T47D (cell line): Measurements from ENCODE around the gene CSF3.

ENCODE experiments used
- DNase-seq, 2 experiments: peaks; one replicate each; pipeline versions ENCODE4 v3.0.0 to v3.0.0-alpha.2; 2011 to 2012; ENCODE audit warnings: low read depth in 1 of 2, low spot score in 1 of 2
- JUND ChIP-seq: IDR thresholded peaks from 2 replicates; pipeline ENCODE4 v1.6.1; 2012; ENCODE audit warnings: low read depth
- in situ Hi-C: cut with HindIII; loops from 2 replicates; pipeline ENCODE4 v1.10.0; 2016; ENCODE audit warnings: low sequenced_read_pairs, low pct_unique_long_range_greater_than_20kb

Gene CSF3

DNA sequence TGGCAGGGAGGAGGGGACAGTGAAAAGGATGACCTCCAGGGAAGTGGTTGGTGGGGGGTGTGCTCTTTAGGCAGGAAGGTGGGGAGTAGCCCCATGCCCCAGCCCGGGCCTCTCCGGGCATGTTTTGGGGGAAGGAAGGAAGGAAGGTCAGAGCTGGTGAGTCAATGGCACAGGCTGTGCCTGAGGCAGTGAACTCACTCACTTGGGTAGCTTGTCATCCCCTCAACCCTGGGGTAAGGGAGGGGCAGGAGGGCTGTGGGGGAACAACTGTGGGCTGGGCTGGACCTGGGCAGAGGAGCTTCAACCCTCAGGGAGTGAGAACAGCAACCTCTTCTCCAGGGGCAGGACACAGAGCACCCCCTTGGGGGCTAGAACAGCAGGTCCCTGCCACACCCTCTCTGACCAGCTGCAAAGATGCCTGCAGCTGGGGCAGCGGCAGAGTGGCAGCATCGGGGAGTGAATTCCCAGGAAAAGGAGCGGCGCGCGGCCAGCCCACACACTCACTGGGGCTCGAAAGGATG lies 6.3 kb downstream of the CSF3 start:
- in situ Hi-C loops = no loop called here
- DNase-seq = no peak
- TF ChIP-seq JUND = no peak

DNA sequence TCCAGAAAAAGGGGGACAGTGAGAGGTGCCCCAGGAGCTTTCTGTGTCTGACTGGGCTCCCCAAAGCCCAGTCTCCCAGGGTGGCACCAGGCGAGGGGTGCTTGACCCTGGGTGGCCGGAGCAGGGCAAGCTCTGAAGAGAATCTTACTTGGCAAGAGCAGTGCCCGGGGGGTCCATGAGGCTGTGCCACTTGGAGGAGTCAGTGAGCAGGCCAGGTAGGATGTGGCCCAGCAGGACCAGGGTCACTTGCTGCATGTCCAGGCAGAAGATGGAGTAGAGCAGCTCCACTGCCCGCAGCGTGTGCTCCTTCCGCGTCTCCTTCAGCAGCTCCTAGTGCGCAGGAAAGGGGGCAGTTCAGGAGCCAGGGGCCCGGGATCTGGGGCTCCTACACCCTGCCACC lies 7.3 kb downstream of the CSF3 start:
- in situ Hi-C loops = no loop called here
- no peak for TF ChIP-seq JUND
- DNase-seq = no peak

DNA sequence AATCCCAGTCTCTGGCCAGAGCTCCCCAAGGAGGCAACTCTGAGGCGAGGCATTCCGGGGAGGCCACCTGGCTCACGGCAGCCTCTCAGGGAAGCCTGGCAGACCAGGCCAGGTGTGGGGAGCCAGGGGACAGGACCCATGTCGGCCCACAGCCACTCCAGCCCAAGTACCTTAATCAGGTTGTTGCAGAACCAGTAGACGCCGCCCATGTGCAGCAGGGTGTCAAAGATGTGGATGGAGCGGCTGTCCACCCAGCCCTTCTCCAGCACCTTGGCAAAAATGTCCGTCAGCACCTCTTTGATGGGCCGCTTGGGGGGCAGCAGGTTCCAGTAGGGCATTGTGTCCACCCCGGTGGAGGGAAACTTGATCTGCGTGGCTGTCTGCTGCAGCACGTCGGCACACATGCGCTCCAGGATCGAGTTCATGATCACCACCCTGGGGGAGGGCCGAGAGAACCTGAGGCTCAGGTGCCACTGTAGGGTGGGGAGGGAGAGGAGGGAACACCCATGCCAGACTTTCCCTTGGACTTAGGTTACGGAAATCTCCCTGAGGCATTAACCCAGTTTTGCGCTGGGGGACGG lies 7.8 kb downstream of the CSF3 start:
- in situ Hi-C loops = no loop called here
- no peak for DNase-seq
- no peak for TF ChIP-seq JUND

DNA sequence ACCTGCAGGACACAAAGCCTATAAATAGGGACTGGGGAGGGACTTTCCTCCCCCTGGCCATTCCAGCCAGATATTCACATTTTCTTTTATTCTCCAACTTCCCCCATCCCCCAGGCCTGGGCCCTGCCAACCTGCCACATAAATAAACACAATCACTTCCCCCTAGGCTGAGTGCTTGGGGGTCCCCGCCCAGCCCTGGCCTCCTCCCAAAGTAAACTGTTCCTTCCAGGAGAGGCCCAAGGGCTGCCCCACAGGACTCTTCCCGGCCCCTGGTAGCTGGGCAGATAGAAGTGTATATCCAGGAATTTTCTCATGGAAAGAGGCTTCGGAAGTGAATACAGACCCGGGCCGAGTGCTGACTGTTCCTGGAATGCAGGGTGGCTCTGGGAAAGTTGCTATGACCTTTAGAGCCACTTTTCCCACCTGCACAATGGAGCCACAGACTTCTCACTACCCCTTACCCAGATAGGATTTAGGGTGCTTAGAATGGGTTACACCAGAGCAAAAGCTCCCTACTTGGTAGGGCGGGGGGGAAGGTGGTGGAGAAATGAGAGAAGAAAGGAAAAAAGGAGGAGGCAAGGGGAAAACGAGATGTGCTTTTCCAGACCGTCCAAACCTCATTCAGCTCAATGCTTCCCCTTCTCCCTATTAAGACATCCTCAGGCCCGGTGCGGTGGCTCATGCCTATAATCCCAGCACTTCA lies 8.5 kb downstream of the CSF3 start:
- in situ Hi-C loops = no loop called here
- no peak for DNase-seq
- no peak for TF ChIP-seq JUND

DNA sequence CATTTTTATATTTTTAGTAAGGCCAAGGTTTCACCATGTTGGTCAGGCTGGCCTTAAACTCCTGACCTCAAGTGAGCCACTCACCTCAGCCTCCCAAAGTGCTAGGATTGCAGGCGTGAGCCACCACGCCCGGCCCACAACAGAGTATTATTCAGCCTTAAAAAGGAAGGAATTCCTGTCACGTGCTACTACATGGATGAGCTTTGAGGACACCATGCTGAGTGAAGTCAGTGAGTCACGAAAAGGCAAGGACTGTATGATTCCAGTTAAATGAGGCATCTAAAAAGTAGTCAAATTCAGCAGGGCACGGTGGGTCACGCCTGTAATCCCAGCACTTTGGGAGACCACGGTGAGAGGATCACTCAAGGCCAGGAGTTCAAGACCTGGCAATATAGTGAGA lies 9.7 kb downstream of the CSF3 start:
- no peak for TF ChIP-seq JUND
- in situ Hi-C loops = no loop called here
- DNase-seq = no peak

DNA sequence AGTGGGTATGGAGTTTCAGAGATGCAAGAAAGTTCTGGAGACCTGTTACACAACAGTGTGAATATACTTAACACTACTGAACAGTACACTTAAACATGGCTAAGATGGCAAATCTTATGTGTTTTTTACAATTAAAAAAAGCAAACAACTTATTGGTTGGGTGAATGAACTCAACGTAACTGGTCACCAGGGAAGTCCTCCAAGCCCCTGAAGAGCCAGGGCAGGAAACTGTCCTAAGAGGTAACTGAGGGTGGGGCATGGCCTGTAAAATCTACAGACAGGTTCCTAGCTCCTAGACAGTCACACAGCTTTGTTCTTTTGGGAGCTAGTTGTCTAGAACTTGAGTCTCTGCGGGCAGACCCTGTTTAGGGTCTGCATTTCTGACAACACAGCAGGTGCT lies 10.3 kb downstream of the CSF3 start:
- no peak for DNase-seq
- TF ChIP-seq JUND = no peak
- in situ Hi-C loops = no loop called here

DNA sequence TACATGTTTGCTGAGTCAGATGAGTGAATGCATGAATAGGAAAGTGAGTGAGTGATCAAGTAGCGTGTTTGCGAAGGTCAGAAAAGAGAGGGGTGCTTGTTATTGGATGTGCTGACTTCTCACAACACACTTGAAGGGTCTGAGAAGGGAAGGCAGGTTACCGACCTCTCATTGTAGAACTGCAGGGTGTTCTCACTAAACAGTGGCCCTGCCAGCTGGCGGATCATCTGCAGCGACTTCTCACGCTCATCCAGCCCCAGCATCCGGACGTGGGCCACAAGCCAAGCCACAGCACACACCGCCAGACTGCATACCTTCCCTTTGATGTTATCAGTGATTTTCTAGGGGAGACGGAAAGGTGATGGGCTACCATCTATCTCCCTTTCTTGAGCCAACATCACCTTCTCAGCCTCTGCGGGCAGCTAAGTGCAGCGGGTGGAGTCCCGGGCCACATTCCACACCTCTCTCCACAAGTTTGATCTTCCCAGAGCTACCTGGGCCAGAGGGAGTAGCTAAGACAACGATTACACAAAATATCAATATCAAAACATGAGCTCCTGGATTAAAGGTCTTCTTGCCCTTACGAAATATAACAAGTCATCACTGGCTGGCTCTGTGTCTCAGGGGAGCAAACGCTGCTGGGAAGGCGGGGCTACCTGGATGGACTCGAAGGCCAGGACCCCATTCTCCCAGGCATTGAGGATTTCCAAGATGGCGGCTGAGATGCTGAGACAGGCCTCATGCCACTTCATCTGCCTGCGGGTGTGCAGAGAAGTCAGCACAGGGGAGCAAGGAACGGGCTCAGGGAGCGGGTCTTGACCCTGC lies 11.0 kb downstream of the CSF3 start:
- peak in 1 of 2 experiments; percentile 69 for DNase-seq
- no peak for TF ChIP-seq JUND
- in situ Hi-C loops = no loop called here

DNA sequence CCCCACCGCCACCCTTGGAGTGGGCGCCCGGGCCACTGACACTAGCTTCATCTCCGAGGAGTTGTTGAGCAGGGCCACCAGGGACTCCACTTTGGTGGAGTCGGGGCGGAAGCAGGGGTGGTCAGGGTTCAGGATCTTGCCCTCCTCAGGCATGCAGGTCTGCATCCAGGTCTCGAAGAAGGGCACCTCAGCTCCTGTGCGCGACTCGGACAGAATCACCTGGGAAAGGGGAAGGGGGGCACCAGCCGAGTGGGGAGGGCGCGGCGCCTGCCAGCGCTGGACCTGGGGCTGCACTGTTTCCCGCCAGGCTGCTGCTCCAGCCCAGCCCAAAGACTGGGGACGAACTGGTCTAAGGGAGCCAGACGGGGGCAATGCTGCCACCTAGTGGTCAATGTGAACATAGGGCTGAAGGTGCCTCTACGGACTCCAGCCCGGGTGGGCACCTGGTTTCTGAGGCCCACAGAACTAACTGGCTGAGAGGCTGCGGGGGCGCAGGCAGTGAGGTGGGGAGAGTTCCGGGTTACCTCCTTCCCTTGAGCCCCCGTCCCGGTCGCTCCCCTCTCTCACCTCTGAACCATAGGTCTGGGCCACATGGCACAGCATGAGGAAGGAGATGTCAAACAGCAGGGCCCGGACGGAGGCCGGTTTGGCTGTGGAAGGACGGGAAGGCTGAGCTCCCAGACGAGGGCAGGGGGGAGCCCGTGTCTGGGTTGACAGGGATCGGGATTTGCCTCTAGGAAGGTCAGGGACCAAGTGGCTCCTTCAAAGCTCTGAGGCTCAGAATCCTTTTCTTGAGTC lies 11.8 kb downstream of the CSF3 start:
- in situ Hi-C loops = no loop called here
- DNase-seq = peak; percentile 92 to 96
- no peak for TF ChIP-seq JUND

DNA sequence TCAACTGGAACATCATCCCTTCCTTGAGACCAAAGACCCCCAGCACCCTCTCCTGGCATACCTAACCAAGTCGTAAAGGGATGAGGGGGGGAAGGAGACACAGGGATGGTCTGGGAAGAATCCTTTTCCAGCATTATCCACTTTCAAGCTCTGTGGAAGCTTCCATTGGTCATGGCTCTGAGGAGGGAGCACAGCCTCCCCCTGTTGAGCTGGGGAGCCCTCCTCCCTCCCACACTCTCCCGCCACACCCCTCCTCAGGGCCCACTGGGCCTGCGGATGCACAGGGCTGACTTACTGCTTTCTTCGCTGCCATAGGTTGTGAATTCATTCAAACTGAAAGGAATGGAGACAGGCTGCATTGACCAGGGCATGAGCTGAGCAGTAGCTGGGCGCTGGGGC lies 12.4 kb downstream of the CSF3 start:
- TF ChIP-seq JUND = no peak
- no peak for DNase-seq
- in situ Hi-C loops = no loop called here

DNA sequence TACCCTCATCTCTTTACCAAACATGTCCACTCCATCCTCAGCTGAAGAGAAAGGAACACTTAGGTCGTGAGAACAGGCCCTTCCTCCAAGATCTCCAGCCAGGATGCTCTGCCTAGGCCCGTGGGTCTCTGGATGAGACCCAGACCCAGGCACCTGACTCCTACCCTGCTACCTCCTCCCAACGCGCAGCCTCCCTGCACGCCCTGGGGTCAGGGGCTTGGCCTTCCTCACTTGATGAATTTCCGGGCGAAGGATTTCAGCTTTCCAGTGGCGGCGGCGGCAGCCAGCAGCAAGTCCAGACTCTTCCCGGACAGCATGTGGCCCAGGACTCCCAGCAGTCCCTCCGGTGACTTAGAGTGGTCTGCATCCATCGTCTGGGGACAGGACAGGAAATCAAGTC lies 13.4 kb downstream of the CSF3 start:
- in situ Hi-C loops = no loop called here
- TF ChIP-seq JUND = no peak
- DNase-seq = no peak

DNA sequence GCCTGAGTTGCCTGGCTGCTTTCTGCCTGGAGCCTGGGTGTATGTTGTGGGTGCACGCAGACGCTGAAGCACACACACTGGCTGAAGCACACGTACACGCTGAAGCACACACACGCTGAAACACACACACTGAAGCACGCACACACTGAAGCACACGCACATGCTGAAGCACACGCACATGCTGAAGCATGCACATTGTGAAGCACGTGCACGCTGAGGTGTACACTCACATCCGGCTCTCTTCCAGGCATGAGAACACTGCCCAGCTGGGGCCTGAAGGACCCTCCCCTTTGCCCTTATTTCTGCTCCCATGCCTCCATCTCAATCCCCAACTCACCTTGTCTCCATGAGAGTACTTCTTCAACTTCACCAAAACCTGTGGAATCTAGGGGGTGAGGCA lies 16.5 kb downstream of the CSF3 start:
- no peak for DNase-seq
- in situ Hi-C loops = no loop called here
- TF ChIP-seq JUND = no peak

DNA sequence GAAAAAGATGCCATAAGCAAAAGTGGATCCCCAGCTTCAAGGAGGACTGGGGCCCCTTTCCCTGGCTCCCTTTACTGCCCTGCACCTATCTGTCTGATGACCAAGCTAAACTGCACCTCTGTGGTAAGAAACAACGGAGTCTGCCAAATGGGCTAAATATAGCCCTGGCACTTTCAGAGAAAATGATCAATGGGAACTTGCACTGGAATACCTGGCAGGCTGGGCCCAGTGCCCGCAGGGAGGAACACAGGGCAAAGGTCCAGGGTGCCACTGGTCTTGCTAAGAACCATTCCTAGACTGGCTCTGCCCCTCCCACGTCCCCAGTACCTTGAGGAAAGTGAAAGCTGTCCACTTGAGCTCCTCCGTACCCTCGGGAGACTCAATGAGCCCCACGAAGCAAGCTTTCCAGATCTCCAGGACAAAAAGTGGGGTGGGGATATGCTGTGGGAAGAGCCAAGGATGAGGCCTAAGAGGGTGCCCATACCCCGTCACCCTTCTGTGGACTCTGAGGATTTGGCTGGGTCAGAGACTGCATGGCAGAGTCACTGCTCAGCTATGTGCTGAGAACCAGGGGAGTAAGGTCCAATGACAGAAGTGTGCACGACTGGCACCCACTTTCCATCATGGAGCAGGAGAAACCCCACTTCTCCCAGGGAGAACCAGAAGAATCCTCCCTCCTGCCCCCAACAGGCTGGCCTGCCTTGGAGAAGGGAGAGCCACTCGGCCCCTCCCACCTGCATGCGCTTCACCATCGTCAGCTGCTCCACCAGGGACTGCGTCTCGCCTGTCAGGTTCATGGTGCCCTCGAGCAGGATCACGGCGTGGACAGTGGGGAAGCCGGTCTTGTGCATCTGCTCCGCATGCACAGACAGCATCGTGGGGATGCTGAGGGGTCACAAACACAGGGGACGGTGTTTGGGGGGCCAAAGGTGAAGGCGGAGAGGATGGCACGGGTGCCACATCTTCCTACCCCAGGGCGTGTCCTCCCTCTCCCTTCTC lies 17.4 kb downstream of the CSF3 start:
- DNase-seq = peak in 1 of 2 experiments; percentile 1
- TF ChIP-seq JUND = no peak
- in situ Hi-C loops = no loop called here
